Type B pancreatic cell (in vitro differentiated cells): ENCODE data around the gene LAMTOR5. TPM values are rescaled to one million over a fixed set of nuclear protein-coding genes. Genes with fewer than 3 reads are reported as not detected.
"Not testable (repeated sequence)": the region's sequence is repeated elsewhere in the genome, so short reads cannot be mapped to it uniquely, and the experiment has no call there.

ENCODE experiments used
- DNase-seq: peaks from one replicate; pipeline ENCODE4 v3.0.0; 2021; ENCODE audit warnings: mixed read lengths; ENCODE audit not compliant: unreplicated experiment; ENCODE audit errors: extremely low spot score
- H3K27ac Mint-ChIP-seq: 2 replicates; pipeline ENCODE4 v1.8.0; 2021; ENCODE audit warnings: mild to moderate bottlenecking, mixed read lengths
- H3K27me3 Mint-ChIP-seq: 2 replicates; pipeline ENCODE4 v1.8.0; 2021; ENCODE audit warnings: mixed read lengths
- H3K36me3 Mint-ChIP-seq: 2 replicates; pipeline ENCODE4 v1.8.0; 2021; ENCODE audit warnings: mixed read lengths
- H3K4me1 Mint-ChIP-seq: one replicate; pipeline ENCODE4 v1.8.0; 2021; ENCODE audit warnings: mixed read lengths; ENCODE audit not compliant: unreplicated experiment
- H3K4me3 Mint-ChIP-seq: 2 replicates; pipeline ENCODE4 v1.8.0; 2021; ENCODE audit warnings: mild to moderate bottlenecking, mixed read lengths
- H3K9me3 Mint-ChIP-seq: 2 replicates; pipeline ENCODE4 v1.8.0; 2021; ENCODE audit warnings: mixed read lengths
- total RNA-seq: library from RNA; stranded (reverse); gene quantifications from 2 replicates; pipeline ENCODE4 v1.2.1, GENCODE V29; 2021; ENCODE audit warnings: low replicate concordance
- TF ChIP-seq, protein P1 (sequence below): fragments of 200-600 bp; sonication (generic); conservative IDR thresholded peaks from 2 replicates; pipeline ENCODE4 v1.5.0; 2021; ENCODE audit warnings: antibody characterized with exemption, mild to moderate bottlenecking

Gene LAMTOR5
- total RNA-seq, 1 donor from 2014 or later: 131 TPM

DNA sequence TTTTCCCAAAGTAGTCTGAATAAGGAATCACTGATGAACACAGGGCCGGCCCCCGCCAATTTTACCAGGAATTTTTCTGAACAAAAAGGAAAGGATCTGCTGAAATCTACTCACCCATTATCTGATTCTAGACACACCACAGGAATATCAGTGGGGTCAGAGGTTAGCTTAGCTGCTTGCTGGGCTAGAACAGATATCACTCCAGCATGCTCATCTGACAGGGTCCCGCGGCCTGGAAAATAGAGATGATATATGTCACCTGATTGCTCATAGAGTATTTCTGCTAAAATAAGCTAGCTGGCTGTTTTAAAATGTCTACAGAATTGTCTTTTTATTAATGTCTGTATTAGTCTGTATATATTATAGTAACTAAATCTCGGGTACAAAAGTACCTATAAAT lies 3.7 kb downstream of the LAMTOR5 start:
- Mint-ChIP-seq H3K36me3 (peaks cover 13% of the 10 kb centered on the region), H3K9me3 (no peaks in the 10 kb centered on the region), H3K4me3 (no peak overlapping the region), H3K27me3 (no peaks in the 10 kb centered on the region), H3K27ac (no peak overlapping the region), H3K4me1 (peaks cover 13% of the 10 kb centered on the region)
- no peak for DNase-seq
- TF ChIP-seq, protein P1, sequence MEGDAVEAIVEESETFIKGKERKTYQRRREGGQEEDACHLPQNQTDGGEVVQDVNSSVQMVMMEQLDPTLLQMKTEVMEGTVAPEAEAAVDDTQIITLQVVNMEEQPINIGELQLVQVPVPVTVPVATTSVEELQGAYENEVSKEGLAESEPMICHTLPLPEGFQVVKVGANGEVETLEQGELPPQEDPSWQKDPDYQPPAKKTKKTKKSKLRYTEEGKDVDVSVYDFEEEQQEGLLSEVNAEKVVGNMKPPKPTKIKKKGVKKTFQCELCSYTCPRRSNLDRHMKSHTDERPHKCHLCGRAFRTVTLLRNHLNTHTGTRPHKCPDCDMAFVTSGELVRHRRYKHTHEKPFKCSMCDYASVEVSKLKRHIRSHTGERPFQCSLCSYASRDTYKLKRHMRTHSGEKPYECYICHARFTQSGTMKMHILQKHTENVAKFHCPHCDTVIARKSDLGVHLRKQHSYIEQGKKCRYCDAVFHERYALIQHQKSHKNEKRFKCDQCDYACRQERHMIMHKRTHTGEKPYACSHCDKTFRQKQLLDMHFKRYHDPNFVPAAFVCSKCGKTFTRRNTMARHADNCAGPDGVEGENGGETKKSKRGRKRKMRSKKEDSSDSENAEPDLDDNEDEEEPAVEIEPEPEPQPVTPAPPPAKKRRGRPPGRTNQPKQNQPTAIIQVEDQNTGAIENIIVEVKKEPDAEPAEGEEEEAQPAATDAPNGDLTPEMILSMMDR: no peak

DNA sequence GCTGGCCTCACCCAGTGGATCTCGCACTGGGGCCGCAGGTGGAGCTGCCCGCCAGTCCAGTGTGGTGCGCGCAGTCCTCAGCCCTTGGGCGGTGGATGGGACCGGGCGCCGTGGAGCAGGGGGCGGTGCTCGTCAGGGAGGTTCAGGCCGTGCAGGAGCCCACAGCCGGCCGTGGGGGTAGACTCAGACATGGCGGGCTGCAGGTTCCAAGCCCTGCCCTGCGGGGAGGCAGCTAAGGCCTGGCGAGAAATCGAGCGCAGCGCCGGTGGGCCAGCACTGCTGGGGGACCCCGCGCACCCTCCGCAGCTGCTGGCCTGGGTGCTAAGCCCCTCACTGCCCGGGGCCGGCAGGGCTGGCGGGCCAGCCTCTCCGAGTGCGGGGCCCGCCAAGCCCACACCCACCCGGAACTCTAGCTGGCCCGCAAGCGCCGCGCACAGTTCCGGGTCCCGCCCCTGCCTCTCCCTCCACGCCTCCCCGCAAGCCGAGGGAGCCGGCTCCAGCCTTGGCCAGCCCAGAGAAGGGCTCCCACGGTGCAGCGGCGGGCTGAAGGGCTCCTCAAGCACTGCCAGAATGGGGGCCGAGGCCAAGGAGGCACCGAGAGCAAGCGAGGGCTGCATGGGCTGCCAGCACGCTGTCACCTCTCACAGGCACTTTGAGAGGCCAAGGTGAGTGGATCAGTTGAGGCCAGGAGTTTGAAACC lies 11.1 kb downstream of the LAMTOR5 start:
- Mint-ChIP-seq H3K4me1 (peaks cover 19% of the 10 kb centered on the region), H3K36me3 (peaks cover 18% of the 10 kb centered on the region)
- H3K4me3 Mint-ChIP-seq, H3K27me3 Mint-ChIP-seq, H3K9me3 Mint-ChIP-seq, DNase-seq, H3K27ac Mint-ChIP-seq: not testable (repeated sequence)

DNA sequence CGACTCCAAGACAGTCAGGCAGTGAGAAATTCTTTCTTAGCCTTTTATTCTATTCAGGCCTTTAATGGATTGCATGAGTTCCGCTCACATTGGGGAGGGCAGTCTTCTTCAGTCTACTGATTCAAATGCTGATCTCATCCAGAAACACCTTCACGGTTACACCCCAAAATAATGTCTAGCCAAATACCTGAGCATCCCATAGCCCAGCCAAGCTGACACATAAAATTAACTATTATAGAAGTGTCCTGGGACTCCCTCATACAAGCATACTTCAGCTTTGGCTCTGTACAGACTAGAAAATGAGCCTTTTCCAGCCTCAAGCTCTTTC lies 13.0 kb downstream of the LAMTOR5 start:
- Mint-ChIP-seq H3K27ac (no peak overlapping the region), H3K4me1 (peaks cover 35% of the 10 kb centered on the region), H3K27me3 (no peaks in the 10 kb centered on the region), H3K9me3 (no peaks in the 10 kb centered on the region), H3K36me3 (peaks cover 18% of the 10 kb centered on the region), H3K4me3 (no peak overlapping the region)
- no peak for DNase-seq
- TF ChIP-seq, protein P1: no peak

DNA sequence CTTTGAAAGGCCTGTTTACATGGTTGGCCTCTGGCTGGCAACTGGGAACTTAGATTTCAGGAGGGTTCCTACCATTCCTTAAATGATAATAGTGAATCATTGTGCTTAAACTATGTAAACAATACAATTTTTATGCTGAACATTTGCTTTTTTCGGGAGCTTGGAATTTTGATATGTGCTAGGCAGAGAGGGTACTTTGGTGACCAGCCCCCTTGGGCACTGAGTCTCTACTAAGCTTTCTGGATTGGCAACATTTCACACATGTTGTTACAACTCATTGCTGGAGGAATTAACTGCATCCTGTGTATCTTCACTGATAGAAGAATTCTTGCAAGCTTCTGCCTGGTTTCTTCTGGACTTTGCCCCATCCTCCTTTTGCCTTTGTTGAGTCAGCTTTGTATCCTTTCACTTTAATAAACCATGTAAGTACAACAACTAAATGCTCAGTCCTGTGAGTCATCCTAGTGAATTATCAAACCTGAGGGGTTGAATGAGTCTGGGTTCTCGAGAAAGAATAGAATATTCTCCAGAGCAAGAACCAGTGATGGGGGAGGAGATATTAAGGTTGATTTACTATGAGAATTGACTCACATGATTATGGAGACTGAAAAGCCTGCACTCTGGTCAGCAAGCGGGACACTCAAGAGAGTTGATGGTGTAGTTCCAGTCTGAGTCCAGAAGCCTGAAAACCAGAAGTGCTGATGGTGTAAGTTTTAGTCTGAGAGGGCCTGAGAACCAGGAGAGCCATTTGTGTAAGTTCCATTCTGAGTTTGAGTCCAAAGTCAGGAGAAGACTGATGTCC lies 13.6 kb downstream of the LAMTOR5 start:
- H3K36me3 Mint-ChIP-seq: peaks cover 18% of the 10 kb centered on the region
- no peak overlapping the region for H3K4me3 Mint-ChIP-seq
- DNase-seq: no peak
- no peaks in the 10 kb centered on the region for H3K9me3 Mint-ChIP-seq
- peak overlapping the region; percentile 50 for H3K27ac Mint-ChIP-seq
- H3K27me3 Mint-ChIP-seq: no peaks in the 10 kb centered on the region
- peaks cover 35% of the 10 kb centered on the region for H3K4me1 Mint-ChIP-seq
- TF ChIP-seq, protein P1: no peak

DNA sequence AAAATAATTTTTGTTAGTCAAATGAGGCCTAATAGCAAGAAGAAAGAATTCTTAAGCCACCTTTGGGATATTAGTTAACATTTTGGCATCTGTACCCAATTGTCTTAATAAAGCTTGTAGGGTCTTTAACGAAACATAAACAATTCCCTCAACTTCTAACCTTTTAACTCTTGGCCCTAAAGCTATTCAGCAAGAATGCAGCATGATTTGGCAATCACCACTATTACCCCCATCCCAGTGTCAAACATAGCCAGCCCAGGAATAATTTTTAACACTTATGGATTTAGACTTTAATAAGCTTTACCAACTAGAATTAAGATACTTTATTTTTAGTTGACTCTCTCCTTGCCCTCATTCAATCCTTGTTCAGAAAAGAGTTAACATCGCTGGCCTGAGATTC lies 14.2 kb downstream of the LAMTOR5 start:
- Mint-ChIP-seq H3K4me3 (no peak overlapping the region), H3K4me1 (peaks cover 35% of the 10 kb centered on the region), H3K27ac (no peak overlapping the region), H3K9me3 (no peaks in the 10 kb centered on the region), H3K36me3 (peaks cover 16% of the 10 kb centered on the region), H3K27me3 (no peaks in the 10 kb centered on the region)
- DNase-seq: no peak
- TF ChIP-seq, protein P1: no peak

DNA sequence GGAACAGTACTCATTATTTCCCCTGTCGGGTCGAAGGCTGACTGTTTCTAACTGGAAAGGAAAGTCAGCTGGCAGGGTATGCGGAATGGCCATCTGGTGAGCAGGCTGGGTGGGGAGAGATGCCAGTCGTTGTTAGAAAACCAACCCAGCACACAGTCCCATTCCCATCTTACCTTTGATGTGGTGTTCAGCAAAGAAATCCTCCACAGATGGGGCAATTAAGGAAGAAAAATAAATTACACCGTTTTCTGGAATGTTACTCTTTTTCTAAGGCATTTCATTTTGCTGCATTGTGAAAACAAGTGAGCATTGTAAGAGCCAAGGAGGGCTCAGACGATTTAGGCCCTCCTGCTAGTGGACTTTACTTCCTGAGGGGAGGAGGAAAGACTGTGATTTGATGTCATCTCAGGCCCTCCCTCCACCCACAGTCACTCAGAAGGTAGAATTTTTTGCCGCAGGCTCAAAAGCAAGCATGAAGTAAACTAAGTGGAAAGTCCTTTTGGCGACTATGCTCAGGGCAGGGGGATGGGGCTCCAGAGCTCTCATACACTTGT lies 16.7 kb downstream of the LAMTOR5 start, which contains the start of gene SLC16A4:
TSS of gene SLC16A4 (minus strand) at position 335 of the 554 bp plus-strand sequence. CDS start 1,703 bp downstream, outside the sequence.
- TF ChIP-seq, protein P1: no peak
- Mint-ChIP-seq H3K27ac (peak within 1 kb of the TSS; percentile 72), H3K4me1 (peaks cover 35% of the 10 kb centered on the region), H3K36me3 (peaks cover 16% of the 10 kb centered on the region), H3K27me3 (no peaks in the 10 kb centered on the region), H3K4me3 (peak within 1 kb of the TSS; percentile 61), H3K9me3 (no peaks in the 10 kb centered on the region)
- no peak for DNase-seq
